MCF 10A (cell line): ENCODE results near the gene GPR61. TPM values are rescaled to one million over a fixed set of nuclear protein-coding genes. Genes with fewer than 3 reads are reported as not detected.
A peak's percentile ranks its signal among the peaks of the same experiment; 100 is the strongest.

Experiments used
- BruUV-seq: library from RNA; stranded (reverse); fragments of 400-500 nt; replicated peaks from 2 replicates; lab custom pipeline; 2021; lab: Mats Ljungman, UMichigan
- CTCF ChIA-PET: fragments of 300-600 bp; sonication (Branson Sonifier 250); formaldehyde crosslinking; extraction: SDS; loops from one replicate; lab custom pipeline; 2021; ENCODE audit warnings: antibody characterized with exemption, inconsistent platforms; lab: Yijun Ruan, JAX
- POLR2A ChIA-PET: fragments of 300-600, 350-650 bp; sonication (Branson Sonifier 250); formaldehyde crosslinking; extraction: SDS; loops from one replicate; lab custom pipeline; 2020; ENCODE audit warnings: antibody characterized with exemption, inconsistent platforms; lab: Yijun Ruan, JAX
- DNase-seq: peaks from one replicate; pipeline ENCODE4 v3.0.0-alpha.2; 2018; ENCODE audit not compliant: unreplicated experiment
- H3K27ac Mint-ChIP-seq: one replicate; pipeline ENCODE4 v1.8.0; 2022; ENCODE audit warnings: mild to moderate bottlenecking, low read depth, mixed read lengths; ENCODE audit not compliant: unreplicated experiment
- H3K27me3 Mint-ChIP-seq: one replicate; pipeline ENCODE4 v1.8.0; 2022; ENCODE audit warnings: mixed read lengths; ENCODE audit not compliant: insufficient read depth, unreplicated experiment
- H3K36me3 Mint-ChIP-seq: one replicate; pipeline ENCODE4 v1.8.0; 2022; ENCODE audit warnings: mild to moderate bottlenecking, moderate library complexity, mixed read lengths; ENCODE audit not compliant: insufficient read depth, unreplicated experiment
- H3K4me1 Mint-ChIP-seq: one replicate; pipeline ENCODE4 v1.8.0; 2022; ENCODE audit warnings: mixed read lengths; ENCODE audit not compliant: insufficient read depth, unreplicated experiment
- H3K4me3 Mint-ChIP-seq: one replicate; pipeline ENCODE4 v1.8.0; 2022; ENCODE audit warnings: mild to moderate bottlenecking, moderate library complexity, mixed read lengths; ENCODE audit not compliant: unreplicated experiment
- H3K9me3 Mint-ChIP-seq: one replicate; pipeline ENCODE4 v1.8.0; 2022; ENCODE audit warnings: mixed read lengths; ENCODE audit not compliant: unreplicated experiment
- CTCF ChIP-seq: fragments of 200-600 bp; IDR thresholded peaks from one replicate; pipeline ENCODE4 v1.8.0; 2022; ENCODE audit warnings: antibody characterized with exemption, mild to moderate bottlenecking; ENCODE audit not compliant: unreplicated experiment
- intact Hi-C: fragments of 100-400 bp; cut with micrococcal nuclease; formaldehyde crosslinking; loops from 2 replicates; pipeline ENCODE4 v1.14.1; 2022
- total RNA-seq: library from RNA; stranded (reverse); gene quantifications from 2 replicates; pipeline ENCODE4 v1.2.3, GENCODE V29; 2022

GPR61 gene
- total RNA-seq, 1 experiment from 2014 or later, result not detected

DNA sequence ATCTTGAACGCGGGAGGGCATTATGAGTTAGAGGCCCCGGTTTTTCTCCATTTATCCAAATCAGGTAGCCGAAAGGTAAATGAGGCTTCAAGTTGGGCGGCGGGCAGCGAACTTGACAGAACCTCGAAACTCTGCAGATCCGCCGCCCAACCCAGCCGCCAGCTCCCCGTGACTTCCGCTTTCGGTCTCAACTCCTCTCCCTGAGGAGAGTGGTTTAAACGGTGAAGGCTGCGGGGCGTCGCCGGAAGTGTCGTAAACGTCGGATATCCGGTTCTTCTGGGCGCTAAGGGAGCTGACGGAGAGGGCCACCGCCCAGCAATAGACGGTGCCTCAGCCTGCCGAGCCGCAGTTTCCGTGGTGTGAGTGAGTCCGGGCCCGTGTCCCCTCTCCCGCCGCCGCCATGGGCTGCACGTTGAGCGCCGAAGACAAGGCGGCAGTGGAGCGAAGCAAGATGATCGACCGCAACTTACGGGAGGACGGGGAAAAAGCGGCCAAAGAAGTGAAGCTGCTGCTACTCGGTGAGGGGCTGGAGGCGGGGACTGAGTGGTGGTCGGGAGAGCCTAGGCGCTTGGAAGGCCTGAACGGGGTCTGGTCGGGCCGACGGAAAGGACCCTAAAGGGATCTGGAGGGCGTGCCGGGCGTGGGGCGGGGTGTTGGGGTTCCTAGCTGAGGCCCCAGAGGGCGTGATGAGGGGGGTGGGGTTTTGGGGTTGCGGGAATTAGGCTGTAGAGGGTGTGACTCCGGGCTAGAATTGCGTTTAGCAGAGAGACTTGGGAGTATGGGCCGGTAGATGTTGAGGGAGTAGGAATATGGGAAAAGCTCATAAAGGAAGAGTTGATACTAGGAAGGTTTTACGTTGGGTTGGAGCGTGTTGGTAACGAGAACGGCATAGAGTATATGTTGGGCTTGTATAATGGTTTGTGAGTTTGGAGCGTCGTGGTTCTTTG, 8.9 kb downstream of the GPR61 start, which contains the start of gene GNAI3:
TSS of gene GNAI3 (plus strand) at position 295 of the 947 bp plus-strand sequence. CDS start at position 401, 106 bp downstream.
- H3K4me1 Mint-ChIP-seq, result peaks cover 13% of the 10 kb centered on the region
- ChIA-PET POLR2A (interaction anchor here (0.6 to 3.4 kb wide), 60 partner anchors 11 to 783 kb away, joined by 3 to 99 read pairs (median 5); partner anchors contain the start of genes AHCYL1, AMPD2, ATXN7L2 and GNAT2), CTCF (interaction anchor here (0.6 to 3.4 kb wide), 23 partner anchors 16 to 1038 kb away, joined by 3 to 27 read pairs (median 4); partner anchors contain the start of genes AHCYL1 and ATXN7L2)
- no peaks in the 10 kb centered on the region for H3K27me3 Mint-ChIP-seq
- peak within 1 kb of the TSS; percentile 83 for H3K4me3 Mint-ChIP-seq
- DNase-seq, result peak; percentile 96
- intact Hi-C loops, result loop anchor here (2.0 kb wide), 1 partner anchor 72 kb away; no protein-coding TSS in a partner anchor
- H3K36me3 Mint-ChIP-seq, result peaks cover 7% of the 10 kb centered on the region
- H3K9me3 Mint-ChIP-seq, result no peaks in the 10 kb centered on the region
- BruUV-seq, result no TSS peak
- H3K27ac Mint-ChIP-seq, result peak within 1 kb of the TSS; percentile 98
- no peak for TF ChIP-seq CTCF

GRCh38 chr1:109556563-109556962, 16.9 kb downstream of the GPR61 start:
- Mint-ChIP-seq H3K36me3 (no peaks in the 10 kb centered on the region), H3K4me3 (no peak overlapping the region), H3K9me3 (no peaks in the 10 kb centered on the region), H3K4me1 (peaks cover 15% of the 10 kb centered on the region), H3K27me3 (no peaks in the 10 kb centered on the region), H3K27ac (peak overlapping the region; percentile 28)
- CTCF ChIA-PET, result no interaction called here
- no TSS peak for BruUV-seq
- POLR2A ChIA-PET, result no interaction called here
- DNase-seq, result no peak
- intact Hi-C loops, result no loop called here
- no peak for TF ChIP-seq CTCF

- Mint-ChIP-seq H3K36me3 (no peaks in the 10 kb centered on the region), H3K9me3 (no peaks in the 10 kb centered on the region), H3K4me1 (peaks cover 20% of the 10 kb centered on the region), H3K4me3 (no peak overlapping the region), H3K27me3 (no peaks in the 10 kb centered on the region), H3K27ac (peak overlapping the region; percentile 28)
- no TSS peak for BruUV-seq
- POLR2A ChIA-PET, result interaction anchor here (4.8 kb wide), 1 partner anchor 8 kb away, joined by 52 read pairs; the partner anchor contains the start of gene GNAI3
- DNase-seq, result no peak
- CTCF ChIA-PET, result interaction anchor here (0.6 kb wide), 1 partner anchor 21 kb away, joined by 3 read pairs; no protein-coding TSS in a partner anchor
- TF ChIP-seq CTCF, result no peak
- intact Hi-C loops, result no loop called here
Measured at GRCh38 chr1:109557520-109557919, 17.8 kb downstream of the GPR61 start.

DNA sequence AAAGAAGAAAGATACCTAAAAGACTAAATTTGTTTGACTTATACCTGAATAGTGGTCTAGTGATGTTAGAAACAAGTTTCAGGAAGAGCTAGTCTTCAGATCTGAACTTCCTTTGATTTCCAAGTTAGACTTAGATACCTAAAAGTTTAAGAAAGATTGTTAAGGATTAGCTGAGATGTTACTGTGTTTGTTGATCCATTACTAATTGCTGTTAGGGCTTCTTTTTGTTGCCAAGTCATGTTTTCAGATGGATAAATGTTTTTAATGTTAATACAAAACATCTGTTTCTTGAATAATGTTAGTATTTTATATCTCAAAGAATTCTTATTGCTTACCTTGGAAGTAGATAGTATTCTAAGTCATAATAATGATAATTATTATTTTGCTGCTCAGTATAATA, 20.3 kb downstream of the GPR61 start:
- Mint-ChIP-seq H3K4me1 (peaks cover 28% of the 10 kb centered on the region), H3K4me3 (no peak overlapping the region), H3K27me3 (no peaks in the 10 kb centered on the region), H3K27ac (no peak overlapping the region), H3K9me3 (no peaks in the 10 kb centered on the region), H3K36me3 (no peaks in the 10 kb centered on the region)
- CTCF ChIA-PET, result interaction anchor here (0.7 to 3.1 kb wide), 4 partner anchors 28 to 647 kb away, joined by 3 to 7 read pairs (median 4); no protein-coding TSS in a partner anchor
- intact Hi-C loops, result no loop called here
- no TSS peak for BruUV-seq
- no peak for DNase-seq
- POLR2A ChIA-PET, result interaction anchor here (1.0 to 4.8 kb wide), 6 partner anchors 8 to 424 kb away, joined by 3 to 52 read pairs (median 3); partner anchors contain the start of genes AHCYL1 and GNAI3
- no peak for TF ChIP-seq CTCF
